T47D (cell line): ENCODE results near the gene TAF5.
"Not testable (repeated sequence)": the region's sequence is repeated elsewhere in the genome, so short reads cannot be mapped to it uniquely, and the experiment has no call there.

Experiments
- DNase-seq, 2 experiments: peaks; one replicate each; pipeline versions ENCODE4 v3.0.0 to v3.0.0-alpha.2; 2011 to 2012; ENCODE audit warnings: low read depth in 1 of 2, low spot score in 1 of 2
- JUND ChIP-seq: IDR thresholded peaks from 2 replicates; pipeline ENCODE4 v1.6.1; 2012; ENCODE audit warnings: low read depth
- in situ Hi-C: cut with HindIII; loops from 2 replicates; pipeline ENCODE4 v1.10.0; 2016; ENCODE audit warnings: low sequenced_read_pairs, low pct_unique_long_range_greater_than_20kb

The TAF5 gene

DNA sequence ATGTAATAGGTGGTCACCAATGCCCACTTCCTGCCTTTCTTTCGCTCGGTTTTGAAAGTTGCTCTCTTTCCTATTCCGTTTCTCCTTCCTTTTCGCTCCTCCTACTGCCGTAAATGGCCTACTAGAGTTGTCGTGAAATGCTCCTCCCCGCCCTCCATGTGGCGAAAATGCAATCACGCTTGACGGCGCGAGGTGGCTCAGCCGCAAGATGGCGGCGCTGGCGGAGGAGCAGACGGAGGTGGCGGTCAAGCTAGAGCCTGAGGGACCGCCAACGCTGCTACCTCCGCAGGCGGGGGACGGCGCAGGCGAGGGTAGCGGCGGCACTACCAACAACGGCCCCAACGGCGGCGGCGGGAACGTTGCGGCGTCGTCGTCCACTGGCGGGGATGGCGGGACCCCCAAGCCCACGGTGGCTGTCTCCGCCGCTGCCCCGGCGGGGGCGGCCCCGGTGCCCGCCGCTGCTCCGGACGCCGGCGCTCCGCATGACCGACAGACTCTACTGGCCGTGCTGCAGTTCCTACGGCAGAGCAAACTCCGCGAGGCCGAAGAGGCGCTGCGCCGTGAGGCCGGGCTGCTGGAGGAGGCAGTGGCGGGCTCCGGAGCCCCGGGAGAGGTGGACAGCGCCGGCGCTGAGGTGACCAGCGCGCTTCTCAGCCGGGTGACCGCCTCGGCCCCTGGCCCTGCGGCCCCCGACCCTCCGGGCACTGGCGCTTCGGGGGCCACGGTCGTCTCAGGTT, at the start of gene TAF5:
TAF5 (plus strand) TSS at position 195 of the 737 bp plus-strand sequence; CDS start at position 209, 14 bp downstream.
- peak; percentile 49 to 95 for DNase-seq
- in situ Hi-C loops: no loop called here
- TF ChIP-seq JUND: no peak

DNA sequence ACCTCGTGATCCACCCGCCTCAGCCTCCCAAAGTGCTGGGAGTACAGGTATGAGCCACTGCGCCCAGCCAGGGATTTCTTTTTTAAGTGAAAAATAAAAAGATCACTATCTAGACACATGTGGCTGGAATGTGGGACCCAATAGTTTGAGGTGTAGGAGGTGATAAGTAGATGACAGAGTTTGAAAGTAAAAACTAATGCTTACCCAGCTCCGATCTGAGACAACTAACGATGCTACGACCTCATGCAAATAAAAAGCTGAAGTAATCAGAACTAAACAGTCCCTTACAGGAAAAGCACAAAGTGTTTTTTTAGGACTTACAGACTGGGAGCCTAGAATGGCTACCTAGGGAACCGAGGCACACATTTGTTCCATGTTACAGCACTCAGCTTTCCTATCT, 39.9 kb upstream of the TAF5 start:
- no peak for DNase-seq
- TF ChIP-seq JUND: no peak
- in situ Hi-C loops: no loop called here

DNA sequence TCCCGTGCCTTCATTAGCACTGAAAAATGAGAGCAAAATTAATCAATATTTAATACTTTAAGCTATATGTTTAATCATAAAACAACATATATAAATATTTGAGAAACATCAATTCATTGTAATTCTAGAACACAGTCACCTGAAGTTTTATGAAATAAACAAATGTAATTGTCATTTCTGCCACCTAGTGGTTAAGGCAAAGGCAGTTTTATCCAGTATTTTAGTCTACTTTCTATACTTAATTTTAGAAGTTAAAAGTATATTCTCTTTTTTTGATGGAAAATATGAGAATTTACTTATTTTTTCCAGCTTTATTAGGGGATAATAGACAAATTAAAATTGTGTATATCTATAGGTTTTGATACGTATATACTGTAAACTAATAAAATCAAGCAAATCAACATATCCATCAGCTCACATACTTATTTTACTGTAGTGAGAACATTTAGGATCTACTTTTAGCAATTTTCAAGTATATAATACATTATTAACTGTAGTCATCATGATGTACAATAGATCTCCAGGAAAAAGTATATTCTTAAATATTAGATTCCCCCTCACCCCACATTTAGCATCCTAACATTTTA, 33.7 kb upstream of the TAF5 start:
- peak; percentile 7 to 18 for DNase-seq
- in situ Hi-C loops: no loop called here
- TF ChIP-seq JUND: no peak

DNA sequence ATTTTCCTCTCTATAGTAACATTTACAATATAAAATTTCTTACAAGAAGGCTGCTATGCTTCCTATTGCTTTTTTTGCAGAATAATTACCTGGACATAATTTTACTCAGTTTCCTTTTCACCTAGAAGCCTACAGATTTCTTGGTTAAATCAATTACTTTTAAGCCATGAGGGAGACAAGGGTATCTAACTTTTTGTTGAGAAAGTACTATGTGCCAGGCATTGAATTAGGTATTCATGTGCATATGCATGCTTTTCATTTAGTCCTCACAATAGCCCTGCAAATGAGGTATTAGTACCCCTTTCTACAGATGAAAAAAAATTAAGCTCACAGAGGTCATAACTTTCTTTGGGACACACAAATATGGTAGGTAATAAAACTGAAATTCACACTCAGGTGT, 33.2 kb upstream of the TAF5 start:
- no peak for TF ChIP-seq JUND
- no peak for DNase-seq
- in situ Hi-C loops: no loop called here

DNA sequence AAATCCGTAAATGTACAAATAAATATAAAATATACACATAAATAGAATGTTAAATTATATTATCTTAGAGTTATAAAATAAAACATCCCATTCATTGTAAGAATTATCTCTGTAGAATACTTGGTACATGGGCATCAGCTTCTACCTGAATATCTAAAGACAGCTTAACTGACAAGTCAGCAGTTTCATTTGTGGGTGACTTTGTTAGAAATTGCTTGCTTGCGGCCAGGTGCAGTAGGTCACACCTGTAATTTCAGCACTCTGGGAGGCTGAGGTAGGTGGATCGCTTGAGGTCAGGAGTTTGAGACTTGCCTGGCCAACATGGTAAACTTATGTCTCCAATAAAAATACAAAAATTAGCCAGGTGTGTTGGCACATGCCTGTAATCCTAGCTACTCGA, 31.4 kb upstream of the TAF5 start:
- no peak for TF ChIP-seq JUND
- DNase-seq: no peak
- in situ Hi-C loops: no loop called here

DNA sequence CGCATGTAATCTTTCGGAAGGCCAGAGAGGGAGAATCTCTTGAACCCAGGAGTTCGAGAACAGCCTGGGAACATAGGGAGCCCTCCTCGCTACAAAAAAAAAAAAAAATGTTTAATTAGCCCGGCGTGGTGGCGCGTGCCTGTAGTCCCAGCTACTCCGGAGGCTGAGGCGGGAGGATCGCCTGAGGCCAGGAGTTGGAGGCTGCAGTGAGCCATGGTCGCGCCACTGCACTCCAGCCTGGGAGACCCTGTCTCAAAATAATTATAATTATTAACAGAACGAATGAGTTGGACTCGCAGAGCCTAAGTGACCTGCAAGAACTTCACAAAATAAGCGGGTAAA, 17.6 kb upstream of the TAF5 start:
- no peak for TF ChIP-seq JUND
- DNase-seq: no peak
- in situ Hi-C loops: no loop called here

DNA sequence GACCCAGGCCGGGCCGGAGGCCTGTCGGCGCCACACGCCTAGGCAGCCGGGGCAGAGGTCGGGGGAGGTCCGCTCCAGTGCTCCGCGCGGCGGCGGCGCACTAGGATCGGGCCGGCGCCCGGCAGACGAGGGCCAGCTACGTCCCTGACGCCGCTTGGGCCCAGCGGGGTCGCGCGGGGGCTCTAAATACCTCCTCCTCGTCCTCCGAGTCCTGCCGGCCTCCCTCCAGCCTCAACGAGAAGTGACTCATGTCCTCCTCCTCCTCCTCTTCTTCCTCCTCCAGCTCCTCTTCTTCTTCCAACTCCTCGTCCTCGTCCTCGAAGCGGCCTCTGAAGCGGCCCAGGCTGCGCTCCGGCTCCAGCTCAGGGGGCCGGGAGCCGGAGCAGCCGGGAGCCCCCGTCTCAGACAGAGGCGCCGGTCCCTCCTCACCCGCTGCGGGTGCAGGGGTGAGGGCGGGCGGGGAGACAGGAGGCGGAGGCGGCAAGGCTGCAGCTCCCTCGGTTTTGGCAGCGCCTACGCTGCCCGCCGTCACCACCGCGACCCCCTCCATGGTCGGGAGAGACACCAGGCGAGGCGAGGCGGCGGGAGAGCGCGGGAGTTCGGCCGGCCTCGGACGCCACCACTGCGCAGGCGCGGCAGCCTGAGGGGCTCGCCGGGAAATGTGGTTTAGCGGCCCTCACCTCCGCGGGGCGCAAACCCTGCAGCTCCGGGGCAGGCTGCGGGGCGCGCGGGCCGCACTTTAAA, 17.1 kb upstream of the TAF5 start, which contains the start of gene PCGF6:
PCGF6 (minus strand) TSS at position 624 of the 744 bp plus-strand sequence; CDS start at position 550, 74 bp downstream.
- in situ Hi-C loops: no loop called here
- DNase-seq: peak; percentile 71 to 83
- no peak for TF ChIP-seq JUND

DNA sequence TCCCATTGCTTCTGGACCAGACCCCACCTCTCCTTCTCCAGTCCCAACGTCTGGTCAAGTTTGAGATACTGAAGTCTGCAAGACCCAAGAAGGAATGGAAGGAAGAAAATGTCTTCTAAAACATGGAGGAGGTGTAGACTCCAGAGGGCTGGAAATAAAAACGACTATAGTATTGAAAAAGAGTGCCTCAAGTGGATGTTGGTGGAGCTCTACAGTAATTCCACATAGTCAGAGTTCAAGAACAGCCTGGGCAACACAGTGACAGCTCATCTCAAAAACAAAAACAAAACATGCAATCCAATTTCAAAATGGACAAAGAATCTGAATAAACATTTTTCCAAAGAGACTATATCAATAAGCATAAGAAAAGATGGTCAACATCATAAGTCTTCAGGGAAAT, 14.5 kb upstream of the TAF5 start:
- no peak for TF ChIP-seq JUND
- DNase-seq: peak in 1 of 2 experiments; percentile 6
- in situ Hi-C loops: no loop called here

DNA sequence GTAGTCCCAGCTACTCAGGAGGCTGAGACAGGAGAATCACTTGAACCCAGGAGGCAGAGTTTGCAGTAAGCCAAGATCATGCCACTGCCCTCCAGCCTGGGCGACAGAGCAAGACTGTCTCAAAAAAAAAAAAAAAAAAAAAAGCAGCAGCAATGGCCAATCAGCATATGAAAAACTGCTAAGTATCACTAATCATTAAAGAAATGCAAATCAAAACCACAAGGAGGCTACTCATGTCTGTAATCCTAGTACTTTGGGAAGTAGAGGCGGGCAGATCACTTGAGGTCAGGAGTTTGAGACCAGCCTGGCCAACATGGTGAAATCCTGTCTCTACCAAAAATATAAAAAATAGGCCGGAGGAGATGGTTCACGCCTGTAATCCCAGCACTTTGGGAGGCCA, 13.2 kb upstream of the TAF5 start:
- DNase-seq, in situ Hi-C loops: not testable (repeated sequence)

DNA sequence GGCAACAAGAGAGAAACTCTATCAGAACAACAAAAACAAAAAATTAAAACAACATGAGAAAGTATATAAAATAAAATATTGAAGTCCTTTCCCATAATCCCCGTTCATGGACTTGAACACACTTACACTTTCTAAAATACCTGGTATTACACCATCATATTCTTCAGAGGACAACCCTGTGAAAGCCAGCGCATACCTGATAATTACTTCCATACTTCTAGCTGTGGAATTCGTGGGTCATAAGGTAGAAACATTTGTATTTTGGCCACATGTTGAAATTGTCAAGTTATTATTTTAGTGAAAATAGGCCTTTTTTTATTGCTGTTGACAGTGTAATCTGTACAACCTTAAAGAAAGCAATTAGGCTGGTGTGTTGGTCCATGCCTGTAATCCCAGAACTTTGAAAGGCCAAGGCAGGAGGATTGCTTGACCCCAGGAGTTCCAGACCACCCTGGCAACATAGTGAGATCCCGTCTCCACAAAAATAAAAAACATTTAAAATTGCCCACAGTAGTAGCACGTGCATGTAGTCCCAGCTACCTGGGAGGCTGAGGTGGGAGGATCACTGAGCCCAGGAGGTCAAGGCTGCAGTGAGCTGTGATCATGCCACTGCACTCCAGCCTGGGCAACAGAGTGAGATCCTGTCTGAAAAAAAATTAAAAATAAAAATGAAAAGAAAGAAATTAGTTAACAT, 11.7 kb upstream of the TAF5 start:
- in situ Hi-C loops: no loop called here
- DNase-seq: no peak
- TF ChIP-seq JUND: no peak

DNA sequence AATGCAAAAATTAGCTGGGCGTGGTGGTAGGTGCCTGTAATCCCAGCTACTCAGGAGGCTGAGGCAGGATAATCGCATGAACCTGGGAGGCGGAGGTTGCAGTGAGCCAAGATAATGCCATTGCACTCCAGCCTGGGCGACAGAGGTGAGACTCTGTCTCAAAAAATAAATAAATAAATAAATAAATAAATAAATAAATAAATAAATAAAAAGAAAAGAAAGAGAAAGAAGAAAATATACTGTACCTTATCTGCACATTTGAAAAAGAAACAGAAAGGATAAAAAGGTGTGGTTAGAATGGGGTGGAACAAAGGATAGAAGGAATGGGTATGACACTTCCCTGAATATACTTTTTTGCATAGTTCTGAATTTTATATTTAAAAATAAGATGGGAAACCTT, 8.3 kb upstream of the TAF5 start:
- in situ Hi-C loops, DNase-seq: not testable (repeated sequence)

DNA sequence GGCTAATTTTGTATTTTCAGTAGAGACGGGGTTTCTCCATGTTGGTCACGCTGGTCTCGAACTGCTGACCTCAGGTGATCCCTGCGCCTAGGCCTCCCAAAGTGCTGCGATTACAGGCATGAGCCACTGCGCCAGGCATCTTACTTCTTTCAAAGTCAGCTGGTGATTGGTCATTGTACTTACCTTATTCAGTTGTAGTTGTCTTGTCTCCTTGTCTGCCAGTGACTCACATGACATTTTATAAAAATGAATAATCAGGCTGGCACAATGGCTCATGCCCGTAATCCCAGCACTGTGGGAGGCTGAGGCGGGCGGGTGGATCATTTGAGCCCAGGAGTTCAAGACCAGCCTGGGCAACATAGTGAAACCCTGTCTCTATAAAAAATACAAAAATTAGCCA, 7.0 kb upstream of the TAF5 start:
- DNase-seq, in situ Hi-C loops: not testable (repeated sequence)

DNA sequence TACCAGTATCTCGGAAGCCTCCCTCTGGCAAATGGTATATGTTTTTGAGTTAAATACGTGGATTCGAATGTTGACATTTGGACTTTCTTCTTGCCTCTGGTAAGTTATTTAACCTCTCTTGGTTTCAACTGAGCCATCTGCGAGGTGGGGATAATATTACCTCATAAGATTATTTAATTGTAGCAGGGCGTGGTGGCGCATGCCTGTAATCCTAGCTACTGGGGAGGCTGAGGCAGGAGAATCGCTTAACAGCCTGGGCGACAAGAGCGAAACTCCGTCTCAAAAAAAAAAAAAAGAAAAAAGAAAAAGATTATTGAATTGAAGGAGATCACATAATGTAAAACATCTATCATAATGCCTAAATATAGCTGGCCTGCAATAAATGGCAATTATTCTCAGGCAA, 396 bp upstream of the TAF5 start:
- peak in 1 of 2 experiments; percentile 36 for DNase-seq
- in situ Hi-C loops: no loop called here
- TF ChIP-seq JUND: no peak
